Common myeloid progenitor, CD34-positive (primary cell): Measurements from ENCODE around the gene SNRK. TPM values are rescaled to one million over a fixed set of nuclear protein-coding genes. Genes with fewer than 3 reads are reported as not detected.

Experiments
- CTCF ChIA-PET: fragments of 350-600 bp; sonication (Branson Sonifier 250); formaldehyde crosslinking; loops from one replicate; lab custom pipeline; 2021; ENCODE audit warnings: antibody characterized with exemption; lab: Charles Lee
- POLR2A ChIA-PET: fragments of 350-600 bp; sonication (Branson Sonifier 250); formaldehyde crosslinking; loops from one replicate; lab custom pipeline; 2021; ENCODE audit warnings: antibody characterized with exemption; lab: Charles Lee
- DNase-seq, 3 donors: peaks; one replicate each; pipeline versions ENCODE4 v3.0.0 to v3.0.0-alpha.2; 2013
- H3K27ac ChIP-seq, 2 experiments: 1 replicate in 1 of 2; 2 replicates in 1 of 2; pipeline ENCODE4 v1.7.0; 2013; ENCODE audit warnings: inconsistent platforms in 2 of 2, low read length in 2 of 2, mild to moderate bottlenecking in 2 of 2, low read depth in 1 of 2, moderate library complexity in 1 of 2; ENCODE audit not compliant: severe bottlenecking in 2 of 2, insufficient read depth in 1 of 2, poor library complexity in 1 of 2
- H3K27me3 ChIP-seq, 5 experiments: replicated peaks in 2 of 5; 1 replicate in 3 of 5; 2 replicates in 2 of 5; pipeline versions ENCODE4 v1.6.1 to v1.7.0; 2013; ENCODE audit warnings: low read length in 4 of 5, mild to moderate bottlenecking in 2 of 5, moderate library complexity in 2 of 5, inconsistent platforms in 1 of 5; ENCODE audit not compliant: insufficient read depth in 5 of 5, control insufficient read depth in 4 of 5
- H3K36me3 ChIP-seq, 4 experiments: 1 replicate in 2 of 4; 2 replicates in 2 of 4; pipeline versions ENCODE4 v1.6.1 to v1.7.0; 2013; ENCODE audit warnings: low read length in 3 of 4, control low read depth in 1 of 4, mild to moderate bottlenecking in 1 of 4; ENCODE audit not compliant: control insufficient read depth in 4 of 4, insufficient read depth in 4 of 4
- H3K4me1 ChIP-seq, 4 experiments: 1 replicate in 3 of 4; 2 replicates in 1 of 4; pipeline versions ENCODE4 v1.6.1 to v1.7.1; 2013; ENCODE audit warnings: low read length in 3 of 4, mild to moderate bottlenecking in 3 of 4, control low read depth in 1 of 4, inconsistent platforms in 1 of 4, moderate library complexity in 1 of 4; ENCODE audit not compliant: control insufficient read depth in 4 of 4, insufficient read depth in 4 of 4; ENCODE audit errors: control extremely low read depth in 1 of 4
- H3K4me3 ChIP-seq, 7 experiments: 1 replicate in 4 of 7; 2 replicates in 3 of 7; pipeline versions ENCODE4 v1.5.1 to v1.7.0; 2013; ENCODE audit warnings: mild to moderate bottlenecking in 7 of 7, low read length in 6 of 7, moderate library complexity in 6 of 7, inconsistent platforms in 2 of 7, low read depth in 2 of 7, control low read depth in 1 of 7; ENCODE audit not compliant: insufficient read depth in 4 of 7, control insufficient read depth in 1 of 7; ENCODE audit errors: extremely low read depth in 1 of 7
- H3K9me3 ChIP-seq, 5 experiments: 1 replicate in 4 of 5; 2 replicates in 1 of 5; pipeline versions ENCODE4 v1.6.1 to v1.7.1; 2013; ENCODE audit warnings: low read length in 4 of 5, mild to moderate bottlenecking in 2 of 5, inconsistent platforms in 1 of 5, low read depth in 1 of 5, moderate library complexity in 1 of 5; ENCODE audit not compliant: control insufficient read depth in 4 of 5, insufficient read depth in 2 of 5; ENCODE audit errors: control extremely low read depth in 1 of 5
- WGBS: methylation state at CpG from one replicate; pipeline ENCODE4 v1.1.5; 2013; ENCODE audit not compliant: insufficient coverage; 5-methylcytosine and 5-hydroxymethylcytosine counted together
- polyA plus RNA-seq: library from polyadenylated mRNA; unstranded; fragments of 120-200 nt; gene quantifications from one replicate; pipeline ENCODE4 v1.2.1, GENCODE V29; 2013

The SNRK gene, protein sequence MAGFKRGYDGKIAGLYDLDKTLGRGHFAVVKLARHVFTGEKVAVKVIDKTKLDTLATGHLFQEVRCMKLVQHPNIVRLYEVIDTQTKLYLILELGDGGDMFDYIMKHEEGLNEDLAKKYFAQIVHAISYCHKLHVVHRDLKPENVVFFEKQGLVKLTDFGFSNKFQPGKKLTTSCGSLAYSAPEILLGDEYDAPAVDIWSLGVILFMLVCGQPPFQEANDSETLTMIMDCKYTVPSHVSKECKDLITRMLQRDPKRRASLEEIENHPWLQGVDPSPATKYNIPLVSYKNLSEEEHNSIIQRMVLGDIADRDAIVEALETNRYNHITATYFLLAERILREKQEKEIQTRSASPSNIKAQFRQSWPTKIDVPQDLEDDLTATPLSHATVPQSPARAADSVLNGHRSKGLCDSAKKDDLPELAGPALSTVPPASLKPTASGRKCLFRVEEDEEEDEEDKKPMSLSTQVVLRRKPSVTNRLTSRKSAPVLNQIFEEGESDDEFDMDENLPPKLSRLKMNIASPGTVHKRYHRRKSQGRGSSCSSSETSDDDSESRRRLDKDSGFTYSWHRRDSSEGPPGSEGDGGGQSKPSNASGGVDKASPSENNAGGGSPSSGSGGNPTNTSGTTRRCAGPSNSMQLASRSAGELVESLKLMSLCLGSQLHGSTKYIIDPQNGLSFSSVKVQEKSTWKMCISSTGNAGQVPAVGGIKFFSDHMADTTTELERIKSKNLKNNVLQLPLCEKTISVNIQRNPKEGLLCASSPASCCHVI
- polyA plus RNA-seq: 34.7 TPM

GRCh38 chr3:43286115-43286840 lies at the start of gene SNRK:
Gene SNRK (plus strand): TSS chr3:43286540. CDS start chr3:43303204, 16,664 bp downstream.
- peak; percentile 77 to 86 (median 85) for DNase-seq
- H3K4me3 ChIP-seq: peak within 1 kb of the TSS; percentile 55 to 97 (median 85)
- ChIA-PET POLR2A (interaction anchor here (1.6 to 1.9 kb wide), 2 partner anchors 10 to 14 kb away, joined by 4 to 5 read pairs; no protein-coding TSS in a partner anchor), CTCF (interaction anchor here (0.9 to 4.0 kb wide), 2 partner anchors 10 to 18 kb away, joined by 3 to 19 read pairs; no protein-coding TSS in a partner anchor)
- no peaks in the 10 kb centered on the region for H3K27me3 ChIP-seq
- H3K36me3 ChIP-seq: peaks cover 0 to 5% (median 1%) of the 10 kb centered on the region in 4 experiments
- peaks cover 27 to 47% (median 38%) of the 10 kb centered on the region in 4 experiments for H3K4me1 ChIP-seq
- whole genome bisulfite sequencing: under 1% methylated on average over 85 of the region's 91 CpGs
- peak within 1 kb of the TSS; percentile 77 to 82 for H3K27ac ChIP-seq
- H3K9me3 ChIP-seq: no peaks in the 10 kb centered on the region

- CTCF ChIA-PET: interaction anchor here (1.6 to 2.3 kb wide), 3 partner anchors 9 to 265 kb away, joined by 3 to 6 read pairs (median 5); no protein-coding TSS in a partner anchor
These were observed 47.5 kb upstream of the SNRK start for GRCh38 chr3:43238801-43239200.

GRCh38 chr3:43239755-43240154 lies 46.6 kb upstream of the SNRK start:
- no peak overlapping the region for H3K4me3 ChIP-seq
- peaks cover 0 to 3% (median 0%) of the 10 kb centered on the region in 5 experiments for H3K9me3 ChIP-seq
- H3K27me3 ChIP-seq: no peaks in the 10 kb centered on the region
- DNase-seq: no peak
- H3K27ac ChIP-seq: no peak overlapping the region
- peaks cover 3 to 22% (median 10%) of the 10 kb centered on the region in 4 experiments for H3K4me1 ChIP-seq
- no peaks in the 10 kb centered on the region for H3K36me3 ChIP-seq
- 82% methylated on average over 3 of the region's 3 CpGs for WGBS
- ChIA-PET CTCF (interaction anchor here (1.6 to 2.3 kb wide), 3 partner anchors 8 to 264 kb away, joined by 3 to 6 read pairs (median 5); no protein-coding TSS in a partner anchor), POLR2A (no interaction called here)

More at GRCh38 chr3:43238801-43239200, 47.5 kb upstream of the SNRK start:
- peaks cover 0 to 12% (median 2%) of the 10 kb centered on the region in 4 experiments for H3K4me1 ChIP-seq
- no peaks in the 10 kb centered on the region for H3K27me3 ChIP-seq
- H3K27ac ChIP-seq: no peak overlapping the region
- no peak overlapping the region for H3K4me3 ChIP-seq
- no peaks in the 10 kb centered on the region for H3K36me3 ChIP-seq
- DNase-seq: no peak
- peaks cover 0 to 3% (median 0%) of the 10 kb centered on the region in 5 experiments for H3K9me3 ChIP-seq
- 100% methylated on average over 1 of the region's 4 CpGs for WGBS
- POLR2A ChIA-PET: no interaction called here

GRCh38 chr3:43243590-43244587 lies 42.5 kb upstream of the SNRK start:
- ChIA-PET POLR2A (no interaction called here), CTCF (interaction anchor here (1.0 to 2.4 kb wide), 5 partner anchors 9 to 260 kb away, joined by 3 to 10 read pairs (median 4); no protein-coding TSS in a partner anchor)
- peak overlapping the region in 1 of 2 experiments; percentile 41 for H3K27ac ChIP-seq
- H3K4me1 ChIP-seq: peaks cover 18 to 58% (median 31%) of the 10 kb centered on the region in 4 experiments
- peaks cover 0 to 3% (median 0%) of the 10 kb centered on the region in 5 experiments for H3K9me3 ChIP-seq
- WGBS: 11% methylated on average over 6 of the region's 6 CpGs
- peak overlapping the region in 3 of 7 experiments; percentile 17 to 46 (median 22) for H3K4me3 ChIP-seq
- no peaks in the 10 kb centered on the region for H3K36me3 ChIP-seq
- DNase-seq: peak; percentile 51 to 91 (median 90)
- H3K27me3 ChIP-seq: no peaks in the 10 kb centered on the region

GRCh38 chr3:43244694-43245093 lies 41.6 kb upstream of the SNRK start:
- Histone ChIP-seq H3K27me3 (no peaks in the 10 kb centered on the region), H3K9me3 (peaks cover 0 to 3% (median 0%) of the 10 kb centered on the region in 5 experiments), H3K4me3 (peak overlapping the region in 1 of 7 experiments; percentile 46), H3K4me1 (peaks cover 18 to 58% (median 32%) of the 10 kb centered on the region in 4 experiments), H3K36me3 (no peaks in the 10 kb centered on the region), H3K27ac (no peak overlapping the region)
- DNase-seq: no peak
- ChIA-PET POLR2A (interaction anchor here (0.6 kb wide), 1 partner anchor 1733 kb away, joined by 3 read pairs; no protein-coding TSS in a partner anchor), CTCF (interaction anchor here (1.0 to 1.1 kb wide), 2 partner anchors 76 to 105 kb away, joined by 3 to 4 read pairs; no protein-coding TSS in a partner anchor)
